ENCODE results near the gene SPTA1.

DNA sequence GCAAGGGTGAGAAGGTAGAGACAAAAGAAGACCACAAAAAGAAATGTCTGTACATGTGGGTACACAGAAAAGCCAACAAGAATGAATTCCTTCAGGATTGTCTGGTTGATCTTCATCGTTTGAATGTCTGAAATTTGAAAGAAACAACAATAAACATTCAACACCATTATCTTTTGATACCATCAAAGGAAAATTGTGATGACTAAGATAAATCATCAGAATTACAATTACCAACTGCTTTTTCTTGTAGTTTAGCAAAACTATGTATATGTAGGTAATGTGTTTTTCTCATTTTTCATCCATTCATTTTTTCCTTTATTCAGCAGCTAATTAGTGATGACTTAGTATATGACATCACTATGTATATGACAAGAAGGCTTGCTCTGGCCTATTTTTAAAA is 106.8 kb downstream of the SPTA1 start, which contains the start of gene OR10X1:
- TF ChIP-seq CTCF (IDR thresholded peaks at IDR 0.05), result no peak
- no peak for TF ChIP-seq POLR2A (IDR thresholded peaks at IDR 0.05)

Data from uterus (tissue), 2 donors.